GM04504 (cell line): Measurements from ENCODE around the gene CSNK1D.
A peak's percentile ranks its signal among the peaks of the same experiment; 100 is the strongest.

Experiments
- DNase-seq: peaks from one replicate; pipeline ENCODE4 v3.0.0-alpha.2; 2012; ENCODE audit warnings: low read depth

Gene CSNK1D

GRCh38 chr17:82273327-82274133 is at the start of gene CSNK1D:
Gene CSNK1D (minus strand): TSS chr17:82273700. CDS start chr17:82273381, 319 bp downstream.
- DNase-seq: peak; percentile 67

GRCh38 chr17:82322526-82323453 is 49.3 kb upstream of the CSNK1D start:
- DNase-seq: no peak

- DNase-seq: no peak
Measured at GRCh38 chr17:82321947-82322466, 48.5 kb upstream of the CSNK1D start.

- DNase-seq: no peak
Measured at GRCh38 chr17:82320956-82321927, 47.7 kb upstream of the CSNK1D start.

- no peak for DNase-seq
Measured at GRCh38 chr17:82320140-82320840, 46.8 kb upstream of the CSNK1D start.

- DNase-seq: no peak
Measured at GRCh38 chr17:82319619-82320062, 46.1 kb upstream of the CSNK1D start.

- no peak for DNase-seq
Measured at GRCh38 chr17:82318772-82319606, 45.5 kb upstream of the CSNK1D start.

- DNase-seq: no peak
Measured at GRCh38 chr17:82318169-82318498, 44.6 kb upstream of the CSNK1D start.

GRCh38 chr17:82317394-82318168 is 44.1 kb upstream of the CSNK1D start, which contains the start of gene CD7:
Gene CD7 (minus strand): TSS chr17:82317608. CDS start chr17:82317495, 113 bp downstream.
- no peak for DNase-seq

GRCh38 chr17:82316651-82317393 is 43.3 kb upstream of the CSNK1D start:
- no peak for DNase-seq

- no peak for DNase-seq
Measured at GRCh38 chr17:82315703-82316358, 42.3 kb upstream of the CSNK1D start.

- no peak for DNase-seq
Measured at GRCh38 chr17:82314727-82315605, 41.5 kb upstream of the CSNK1D start.

GRCh38 chr17:82314012-82314726 is 40.7 kb upstream of the CSNK1D start:
- DNase-seq: no peak

GRCh38 chr17:82313195-82314011 is 39.9 kb upstream of the CSNK1D start:
- no peak for DNase-seq

GRCh38 chr17:82311971-82312370 is 38.5 kb upstream of the CSNK1D start:
- no peak for DNase-seq
